Right kidney (tissue), 1 donor: Measurements from ENCODE around the gene LRMDA.

ENCODE experiments used
- DNase-seq: peaks from one replicate; pipeline ENCODE4 v3.0.0-alpha.2; 2016

Gene LRMDA

DNA sequence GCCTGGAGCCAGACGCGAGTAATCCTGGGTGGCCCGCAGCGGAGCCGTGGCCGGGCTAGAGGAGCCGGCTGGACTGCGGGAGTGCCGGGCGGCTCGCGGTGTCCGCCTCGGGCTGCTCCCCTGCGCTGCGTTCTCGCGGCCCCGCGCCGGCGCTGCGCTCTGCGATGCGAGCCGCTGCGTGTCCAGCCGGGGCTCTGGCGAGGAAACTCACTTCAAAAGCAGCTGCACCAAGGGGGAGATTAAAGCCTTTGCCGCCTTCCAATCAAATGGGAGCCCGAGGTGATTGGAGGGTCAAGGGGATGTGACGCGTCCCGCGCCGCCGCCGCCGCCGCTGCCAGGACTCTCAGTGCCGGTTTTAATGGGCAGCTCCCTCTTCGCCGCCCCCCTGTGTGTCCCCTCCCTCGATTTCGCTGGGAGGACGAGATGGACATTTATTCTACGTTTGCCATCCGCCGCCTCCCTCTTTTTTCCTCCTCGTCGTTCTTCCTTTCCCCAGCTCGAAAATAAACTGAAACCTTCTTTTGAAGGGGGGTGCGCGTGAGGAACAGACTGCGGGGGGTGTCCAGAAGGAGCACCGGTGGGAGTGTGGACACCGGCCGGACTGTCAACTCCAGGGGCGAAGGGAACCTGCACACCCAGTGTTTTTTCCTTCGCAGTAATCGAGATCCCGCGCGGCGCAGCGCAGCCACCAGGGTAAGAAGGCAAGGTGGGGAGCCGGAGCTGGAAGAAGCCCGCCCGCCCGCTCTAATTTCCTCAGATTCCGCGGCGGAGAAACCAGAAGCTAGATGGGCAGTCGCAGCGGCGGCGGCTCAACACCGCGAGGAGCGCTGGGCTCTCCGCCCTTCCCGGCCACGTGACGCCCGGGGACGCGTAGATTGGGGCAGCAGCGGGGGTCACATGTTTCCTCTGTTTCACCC lies 29.6 kb upstream of the LRMDA start, which contains the start of gene ZNF503:
ZNF503 (minus strand) TSS at position 196 of the 917 bp plus-strand sequence. CDS start 345 bp downstream, outside the sequence.
- DNase-seq = peak; percentile 99

DNA sequence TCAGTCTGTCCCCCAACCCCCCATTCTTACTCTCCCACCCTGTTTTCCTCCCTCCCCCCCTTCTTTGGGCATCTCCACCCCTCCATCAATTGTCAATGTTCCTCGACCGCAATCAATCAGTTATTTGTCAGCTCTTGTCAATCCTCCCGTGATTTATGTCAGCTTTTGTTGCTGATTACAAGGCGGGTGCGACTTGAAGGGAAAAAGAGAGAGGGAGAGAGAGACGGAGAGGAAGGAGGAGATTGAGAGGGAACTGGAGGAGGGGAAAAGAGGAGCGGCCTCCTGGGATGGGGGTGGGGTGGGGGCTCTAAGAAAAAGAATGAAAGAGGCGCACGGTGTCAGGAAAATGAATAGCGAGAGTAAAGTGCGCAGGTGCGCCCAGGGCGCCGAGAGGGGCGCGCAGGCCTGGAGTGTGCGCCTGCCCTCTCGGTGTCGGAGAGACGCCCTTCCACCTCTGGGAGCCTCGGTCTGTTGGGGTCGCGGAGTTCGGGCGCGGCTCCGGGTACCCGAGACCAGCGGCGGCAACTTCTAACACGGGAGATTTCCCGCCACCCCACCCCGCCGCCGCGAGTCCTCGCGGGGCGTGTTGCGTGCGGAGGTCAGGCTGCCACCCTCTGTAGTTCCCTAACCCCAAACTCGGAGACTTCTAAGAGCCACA lies 28.8 kb upstream of the LRMDA start:
- DNase-seq = peak; percentile 85

DNA sequence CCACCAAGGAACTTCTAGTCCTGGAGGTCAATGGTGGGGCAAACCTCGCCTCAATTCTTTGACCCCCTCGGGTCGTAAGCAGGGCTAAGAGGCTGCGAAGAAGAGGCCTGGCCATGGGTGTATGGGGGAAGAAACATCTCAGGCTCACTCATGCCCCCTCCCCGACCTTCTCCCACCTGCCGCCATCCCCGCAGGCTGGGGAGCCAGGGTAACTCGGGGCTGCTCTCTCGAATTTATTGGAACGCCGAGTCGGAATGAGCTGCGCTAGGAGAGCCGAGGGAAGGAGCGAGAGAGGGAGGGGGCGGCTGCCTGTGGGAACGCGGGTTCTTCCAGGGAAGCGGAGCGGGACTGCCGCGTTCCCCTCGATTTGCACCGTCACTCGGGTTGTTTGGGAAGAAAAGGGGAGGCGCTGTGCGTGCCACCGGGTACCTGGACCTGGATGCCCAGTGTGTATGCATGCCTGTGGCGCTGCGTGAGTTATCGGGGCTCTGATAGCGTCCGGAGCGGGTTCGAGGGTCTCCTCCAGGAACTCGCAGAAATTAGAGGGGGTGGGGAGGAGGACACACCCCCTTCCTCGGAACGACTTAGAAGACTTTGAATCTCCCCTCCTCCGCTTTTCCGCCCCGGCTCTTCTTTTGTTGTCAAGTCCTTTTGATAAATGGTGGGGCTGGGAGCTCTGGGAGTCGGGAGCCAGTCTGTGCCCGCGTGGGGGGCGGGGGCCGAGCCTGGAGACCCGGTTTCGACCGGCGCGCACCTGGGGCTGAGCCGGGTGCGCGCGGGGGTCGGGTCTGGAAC lies 28.1 kb upstream of the LRMDA start:
- DNase-seq = peak; percentile 90

DNA sequence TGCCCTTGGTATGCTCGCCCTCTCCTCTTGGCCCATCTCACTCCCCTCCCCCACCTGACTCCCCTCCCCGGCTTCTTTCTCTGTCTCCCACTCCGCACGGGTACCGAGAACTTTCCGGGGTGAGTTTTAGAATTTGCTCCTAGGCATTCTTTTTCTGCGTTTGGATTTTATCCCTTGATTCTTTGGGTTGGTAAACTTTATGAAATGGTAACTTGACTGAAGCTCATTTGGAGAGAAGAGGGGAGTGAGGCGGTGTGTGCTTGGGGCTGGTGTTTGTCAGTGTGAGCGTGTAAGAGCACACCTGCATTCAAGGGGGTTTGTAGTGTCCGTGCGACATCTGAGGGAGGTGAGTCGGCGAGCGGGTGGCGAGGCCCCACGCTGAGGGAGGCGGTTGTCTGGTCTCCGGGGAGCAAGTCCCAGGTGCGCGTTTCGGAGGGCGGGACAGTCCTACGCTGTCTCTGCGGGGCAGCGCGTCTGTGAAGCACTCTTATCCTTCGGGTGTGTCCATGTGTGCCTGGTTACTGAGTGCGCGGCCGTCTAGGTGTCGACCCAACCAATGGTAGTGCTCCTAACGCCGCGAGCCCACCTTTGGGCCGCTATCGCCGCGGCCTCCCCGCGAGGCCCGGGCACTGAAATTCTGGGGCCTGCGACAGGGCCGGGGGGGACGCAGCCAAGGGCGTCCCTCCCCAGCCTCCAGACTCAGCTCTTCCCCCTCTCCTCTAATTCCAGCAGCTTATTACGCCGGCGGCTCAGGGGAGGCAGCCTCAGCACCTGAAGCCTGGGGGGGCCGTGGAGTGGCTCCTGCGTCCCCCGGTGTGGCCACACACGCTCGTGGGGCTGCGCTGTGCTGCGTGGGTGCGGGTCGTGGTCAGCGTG lies 27.2 kb upstream of the LRMDA start:
- peak; percentile 89 for DNase-seq

DNA sequence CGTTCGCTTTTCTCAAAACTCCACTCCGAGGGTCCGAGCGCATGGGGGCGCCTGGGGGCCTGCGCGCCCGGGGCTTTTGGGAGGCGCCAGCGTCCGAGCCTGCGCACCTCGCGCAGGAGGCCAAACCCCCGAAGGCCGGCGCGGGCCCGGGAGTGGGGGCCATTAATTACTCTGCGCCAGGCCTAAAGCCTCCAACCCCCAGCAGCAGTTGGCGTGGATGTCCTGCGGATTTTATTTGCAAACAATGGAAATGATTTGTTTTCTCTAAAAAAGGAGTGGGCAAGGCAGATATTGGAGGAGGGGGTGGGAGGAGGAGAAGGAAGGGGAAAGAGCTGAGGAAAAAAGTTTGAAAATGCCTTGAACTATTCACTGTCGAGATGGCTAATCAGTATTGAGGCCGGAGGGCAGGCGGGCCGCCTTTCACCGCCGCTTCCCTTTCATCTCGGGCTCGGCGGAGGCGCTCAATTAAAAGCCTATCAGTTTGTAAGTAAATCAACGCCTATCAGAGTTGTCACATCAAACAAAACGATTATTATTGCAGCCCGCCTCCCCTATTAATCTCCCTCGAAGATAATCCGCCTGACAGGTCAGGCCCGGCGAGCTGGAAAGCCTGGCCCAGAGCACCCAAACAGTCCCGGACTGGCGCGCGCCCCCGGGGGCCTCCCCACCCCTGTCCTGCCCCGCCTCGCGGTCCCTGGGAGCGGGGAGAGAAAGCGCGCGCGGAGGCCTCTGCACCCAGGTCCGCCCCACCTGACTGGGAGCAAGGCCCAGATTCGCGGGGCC lies 26.4 kb upstream of the LRMDA start:
- DNase-seq = peak; percentile 92

DNA sequence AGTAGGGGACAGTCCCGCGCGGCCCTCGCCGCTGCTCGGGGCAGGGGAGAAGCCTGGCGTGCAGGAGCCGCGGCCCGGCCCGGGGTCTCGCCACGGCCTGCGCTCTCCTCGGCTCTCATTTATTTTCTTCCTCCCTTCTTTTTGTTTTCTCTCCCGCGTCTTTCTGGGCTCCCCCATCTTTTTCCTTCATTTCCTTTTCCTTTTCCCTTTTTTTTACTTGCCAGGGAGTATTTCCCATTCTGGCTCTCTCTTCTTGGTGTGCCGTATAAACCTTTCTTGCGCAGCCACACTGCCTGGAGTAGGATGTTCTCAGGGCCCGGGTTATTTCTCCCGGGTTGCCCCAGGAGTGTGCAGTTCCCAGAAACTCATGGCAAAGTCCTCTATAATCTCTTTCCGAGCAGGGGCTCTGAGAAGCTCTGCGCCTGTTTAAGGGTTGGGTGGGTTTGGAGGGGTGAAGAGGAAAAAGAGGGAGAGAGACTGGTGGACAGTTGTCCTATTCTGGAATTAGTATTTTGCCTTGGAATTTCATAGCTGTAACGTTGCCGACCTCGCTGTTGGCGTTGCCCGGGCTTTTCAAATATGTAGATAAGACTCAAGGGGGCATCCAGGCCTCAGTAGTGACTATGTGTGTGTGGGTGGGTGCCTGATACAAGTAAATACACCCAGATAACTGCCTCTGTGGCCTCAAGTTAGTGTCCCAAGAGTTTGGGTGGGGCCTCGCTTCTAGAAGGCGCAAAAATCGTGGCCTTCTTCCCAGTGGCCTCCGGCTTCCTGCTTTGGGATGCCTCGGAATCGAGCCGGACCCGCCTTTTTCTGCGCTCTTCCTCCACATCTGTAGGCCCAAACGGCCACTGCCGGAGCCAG lies 25.6 kb upstream of the LRMDA start:
- DNase-seq = no peak

DNA sequence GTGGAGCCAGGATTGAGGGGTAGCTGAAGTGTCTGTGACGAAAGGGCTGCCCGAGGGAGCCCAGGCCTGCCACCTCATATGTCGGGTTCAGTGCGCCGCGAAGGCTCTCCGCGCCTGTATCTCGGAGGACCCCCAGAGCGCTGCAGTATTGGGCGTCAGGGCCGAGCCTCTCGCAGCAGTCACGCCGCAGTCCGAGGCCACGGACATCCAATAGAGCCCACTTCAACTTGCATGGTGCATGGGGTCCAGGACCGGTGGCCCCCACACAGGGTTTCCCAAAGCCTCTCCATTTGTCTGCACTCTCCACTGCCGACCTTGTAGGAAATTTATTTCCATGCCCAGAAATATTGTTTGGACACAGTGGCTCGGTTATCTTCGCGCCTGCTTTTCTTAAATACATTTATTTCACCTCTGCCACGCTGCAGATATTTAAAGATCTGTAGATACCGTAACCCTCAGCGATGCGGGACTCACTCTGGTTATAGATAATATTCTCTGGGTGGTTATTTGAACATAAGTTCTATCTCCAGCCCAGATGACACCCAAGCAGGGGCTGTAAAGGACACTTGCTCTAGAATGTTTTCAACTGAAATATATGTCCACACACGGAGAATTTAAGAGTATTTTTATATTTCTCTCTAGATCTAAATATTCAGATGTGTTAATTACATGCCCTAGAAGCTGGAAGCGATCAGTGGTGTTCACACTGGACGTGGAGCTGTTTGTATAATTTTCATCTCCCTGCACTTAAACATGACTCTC lies 24.8 kb upstream of the LRMDA start:
- peak; percentile 66 for DNase-seq

DNA sequence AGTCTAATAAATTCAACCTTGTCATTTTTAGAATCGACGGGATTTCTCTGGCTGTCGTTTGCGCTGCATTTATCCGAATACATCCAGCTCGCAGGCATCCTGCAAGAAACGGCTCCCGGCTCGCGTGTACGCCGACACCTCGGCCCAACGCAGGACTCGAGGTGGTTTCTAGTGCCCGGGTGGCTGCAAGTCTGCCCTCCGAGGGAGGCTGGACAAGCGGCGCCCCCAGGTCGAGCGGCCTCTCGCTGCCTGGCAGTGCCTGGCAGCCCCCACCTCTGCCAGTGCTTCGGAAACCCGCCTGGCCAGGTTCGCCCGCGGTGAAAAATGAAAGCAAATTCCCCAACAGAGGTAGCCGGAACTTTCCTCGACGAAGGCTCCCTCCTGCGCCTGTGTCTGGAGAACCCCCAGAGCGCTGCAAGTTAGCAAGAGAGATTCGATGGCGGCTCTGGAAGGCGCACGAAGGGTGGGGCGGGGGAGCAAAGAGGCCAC lies 24.2 kb upstream of the LRMDA start:
- DNase-seq = peak; percentile 80

DNA sequence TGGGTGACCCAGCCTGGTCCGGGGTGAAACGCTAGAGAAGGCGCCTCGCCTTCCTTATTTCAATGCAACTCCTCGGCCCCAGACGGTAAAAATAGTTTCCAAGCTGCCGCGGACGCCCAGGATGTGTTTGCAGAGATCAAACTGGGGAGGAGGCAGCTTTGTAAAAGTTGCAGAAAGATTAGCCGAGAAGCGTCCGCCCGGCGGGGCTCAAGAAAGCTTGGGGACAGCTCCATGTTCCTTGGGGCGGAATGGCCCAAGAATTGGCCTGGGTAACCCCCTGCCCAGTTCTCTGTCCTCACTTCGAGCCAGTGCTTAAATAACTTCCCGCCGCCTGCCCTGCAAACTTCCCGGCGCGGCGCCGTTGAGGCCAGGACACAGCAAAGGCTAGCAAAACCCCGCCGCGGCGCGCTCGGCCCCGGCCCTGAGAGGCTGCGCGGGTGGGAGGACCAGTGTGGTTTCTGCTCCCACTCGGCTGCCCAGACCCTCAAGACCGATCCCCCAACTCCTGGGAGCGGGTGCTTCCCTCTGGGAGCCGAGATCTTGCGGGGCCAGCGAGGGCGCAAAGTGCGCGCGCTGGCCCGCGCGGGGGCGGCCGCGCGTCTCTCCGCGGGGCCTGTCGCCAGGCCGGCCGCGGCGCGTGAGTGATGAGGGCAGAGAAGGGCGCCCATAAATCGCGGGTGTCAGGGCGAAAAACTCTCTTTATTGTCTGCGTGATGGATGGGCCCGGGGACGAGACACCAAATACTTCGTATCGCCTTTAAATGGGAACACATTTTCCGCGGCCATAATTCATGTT lies 23.5 kb upstream of the LRMDA start:
- peak; percentile 96 for DNase-seq

DNA sequence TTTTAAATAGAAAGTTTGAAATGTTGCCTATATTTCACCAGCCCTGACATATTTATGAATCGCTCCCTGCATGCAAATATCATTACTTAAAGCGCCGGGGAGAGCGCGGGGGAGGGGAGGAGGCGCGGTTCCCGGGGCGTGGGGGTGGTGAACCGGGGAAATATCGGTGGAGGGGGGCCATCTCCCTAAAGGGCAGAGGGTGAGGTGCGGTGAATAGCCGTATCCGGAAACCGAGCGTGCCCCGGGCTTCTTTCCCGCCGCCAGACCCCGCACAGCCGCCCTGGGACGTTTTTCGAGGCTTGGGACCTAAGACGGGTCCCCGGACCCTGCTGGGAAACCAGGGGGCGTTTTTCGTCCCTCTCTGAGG lies 22.9 kb upstream of the LRMDA start:
- DNase-seq = no peak

DNA sequence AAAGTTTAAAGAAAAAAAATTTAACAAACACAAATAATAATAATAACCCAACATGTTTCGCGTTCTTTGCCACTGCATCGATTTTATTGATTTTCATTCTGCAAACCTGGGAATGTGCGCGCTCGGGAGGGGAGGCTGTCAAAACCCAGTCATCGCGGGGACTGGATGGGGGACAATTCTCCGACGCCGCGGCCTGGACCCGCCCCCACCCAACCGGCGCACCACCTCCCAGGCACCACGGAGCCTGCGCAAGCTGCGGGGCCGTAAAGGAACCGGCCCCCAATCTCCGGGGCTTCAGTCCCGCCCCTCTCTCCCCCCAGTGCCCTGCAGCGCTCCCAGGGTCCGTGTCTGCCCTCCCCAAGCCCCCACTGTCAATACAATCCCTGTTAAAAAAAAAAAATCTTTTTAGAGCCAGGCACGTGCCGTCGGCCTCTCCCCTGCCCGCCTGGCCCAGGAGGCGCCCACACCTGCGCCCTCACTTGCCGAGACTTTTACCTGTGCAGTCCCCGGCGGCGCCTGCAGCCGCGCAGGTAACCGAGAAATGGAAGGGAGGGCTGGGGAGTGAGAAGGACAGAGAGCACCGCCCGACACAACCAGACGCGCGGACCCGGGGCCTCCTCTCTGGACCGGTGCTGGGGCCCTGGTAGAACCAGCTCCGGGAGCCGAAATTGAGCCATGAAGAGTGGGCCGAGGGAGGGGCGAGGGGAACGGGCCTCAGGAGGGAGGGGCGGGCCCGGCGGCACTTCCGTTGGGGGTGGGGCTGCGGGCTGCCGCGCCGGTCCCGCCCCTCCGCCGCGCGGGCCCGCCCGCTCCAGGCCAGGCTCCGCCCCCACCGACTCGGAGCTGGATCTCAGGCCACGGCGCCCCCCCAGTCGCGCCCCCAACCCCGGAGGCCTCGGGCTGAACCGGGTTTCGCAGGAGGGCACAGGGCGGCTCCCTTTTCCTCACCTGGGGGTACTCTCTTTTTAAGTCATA lies 22.2 kb upstream of the LRMDA start:
- peak; percentile 92 for DNase-seq

DNA sequence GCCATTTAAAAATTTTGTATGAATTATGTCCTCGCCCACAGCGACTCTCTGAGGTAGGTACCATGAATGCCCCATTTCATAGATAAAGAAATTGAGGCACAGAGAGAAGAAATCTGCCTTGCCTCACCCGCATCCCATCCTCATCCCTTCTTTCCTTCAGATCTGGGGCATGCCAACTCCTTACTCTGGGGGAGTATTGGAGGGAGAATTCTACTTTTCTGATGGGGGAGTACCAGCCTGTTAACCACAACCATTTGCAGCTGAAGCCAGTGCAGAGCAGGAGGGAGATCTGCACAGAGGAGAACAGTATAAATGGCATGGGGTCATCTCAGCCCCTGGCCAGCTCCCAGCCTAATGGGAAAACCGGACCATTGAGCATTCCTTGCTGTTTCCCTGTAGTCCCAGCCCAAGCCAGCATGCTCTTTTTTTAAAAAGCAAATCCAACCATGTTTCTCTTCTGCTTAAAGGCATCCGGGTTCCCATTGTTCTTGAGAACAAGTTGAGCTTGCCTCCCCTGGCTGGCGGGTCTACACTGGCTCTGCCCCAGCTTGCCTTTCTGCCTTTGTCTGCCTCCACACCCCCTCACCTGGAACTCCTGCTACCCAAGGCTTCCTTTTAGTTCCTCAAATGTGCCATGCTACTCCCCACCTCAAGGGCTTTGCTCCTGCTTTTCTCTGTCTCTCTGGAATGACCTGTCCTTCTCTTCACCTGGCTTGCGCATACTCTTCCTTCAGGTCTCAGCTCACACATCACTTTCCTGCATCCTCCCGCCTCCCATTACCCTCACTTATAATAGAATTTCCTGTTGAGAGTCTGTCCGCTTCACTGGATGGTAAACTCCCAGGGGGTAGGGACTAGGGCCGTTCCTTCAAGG lies 21.1 kb upstream of the LRMDA start:
- DNase-seq = peak; percentile 44

DNA sequence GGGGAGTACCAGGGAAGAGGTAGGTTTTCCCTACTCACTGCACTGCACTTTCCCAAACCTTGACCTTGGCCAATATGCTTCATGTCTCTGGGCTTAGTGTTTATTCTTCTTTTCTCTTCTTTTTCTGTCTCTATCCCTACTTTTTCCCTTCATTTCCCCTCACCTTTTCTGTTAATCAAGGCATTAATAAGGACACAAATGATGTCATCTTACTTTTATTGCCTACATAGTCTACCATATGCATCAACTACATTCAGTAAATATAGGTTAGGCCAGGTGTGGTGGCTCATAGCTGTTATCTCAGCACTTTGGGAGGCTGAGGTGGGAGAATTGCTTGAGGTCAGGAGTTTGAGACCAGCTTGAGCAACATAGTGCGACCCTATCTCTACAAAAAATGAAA lies 16.9 kb upstream of the LRMDA start:
- DNase-seq = no peak

DNA sequence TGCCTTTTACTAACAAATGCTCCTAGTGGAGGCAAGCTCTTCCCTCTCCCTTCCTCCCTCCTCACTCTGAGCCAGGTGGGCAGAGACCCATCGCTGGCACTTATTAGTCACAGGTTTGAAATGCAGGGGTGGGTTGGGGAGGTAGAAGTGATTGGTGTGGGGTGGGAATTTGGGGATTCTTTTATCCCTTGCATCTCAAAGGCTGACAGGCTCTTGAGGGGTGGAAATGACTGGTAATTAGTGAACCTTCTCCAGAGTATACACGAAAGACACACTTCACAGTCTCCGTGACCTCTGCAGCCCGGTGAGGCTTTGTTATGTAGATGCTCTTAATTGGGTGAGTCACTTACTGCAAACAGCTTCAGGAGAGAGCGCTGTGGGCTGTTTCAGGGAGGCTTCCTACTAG lies 13.9 kb upstream of the LRMDA start:
- no peak for DNase-seq

DNA sequence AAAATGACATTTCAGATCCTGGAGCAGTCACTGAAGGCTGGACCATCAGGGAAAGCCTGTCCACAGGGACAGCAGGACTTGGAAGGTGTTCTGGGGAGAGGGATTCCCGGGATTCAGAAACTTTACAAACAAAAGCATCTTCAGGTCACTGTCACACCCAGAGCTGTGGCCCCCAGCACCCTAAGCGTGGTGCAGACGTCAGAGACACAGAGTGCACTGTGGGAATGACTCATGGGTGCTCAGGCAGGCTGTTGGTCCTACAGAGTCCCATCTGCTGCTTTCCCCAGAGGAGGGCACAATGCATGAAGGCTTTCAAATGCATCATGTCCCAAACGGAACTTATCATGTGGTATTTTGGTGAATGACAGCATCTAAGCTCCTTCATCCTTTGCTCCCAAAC lies 13.1 kb upstream of the LRMDA start:
- no peak for DNase-seq

DNA sequence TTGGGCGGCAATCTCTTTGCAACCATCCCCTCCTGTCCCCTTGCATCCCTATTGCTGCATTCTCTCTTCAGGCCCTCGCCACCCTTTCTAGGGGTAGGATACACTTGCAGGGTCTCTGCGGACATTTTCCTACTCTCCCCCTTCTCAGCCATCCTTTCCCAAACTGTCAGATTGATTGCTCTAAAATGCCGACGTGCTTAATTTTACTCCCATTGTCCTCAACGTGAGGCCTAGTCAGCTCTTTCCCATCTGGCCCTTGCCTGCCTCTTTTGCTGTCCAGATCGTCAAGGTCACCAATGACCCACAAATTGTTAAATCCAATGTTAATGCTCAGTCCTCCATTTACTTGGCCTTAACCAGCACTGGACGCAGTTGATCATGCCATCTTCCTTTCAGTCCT lies 12.7 kb upstream of the LRMDA start:
- no peak for DNase-seq
